ENCODE data around the gene RBBP5.

GRCh38 chr1:205133287-205133686 is 11.5 kb upstream of the RBBP5 start:
- no peak for TF ChIP-seq GATA2 (IDR thresholded peaks at IDR 0.05; ENCODE audit: low read depth, low read length)
- TF ChIP-seq GATA3 (IDR thresholded peaks at IDR 0.05; ENCODE audit: low read depth, low read length): no peak

Measured in SH-SY5Y (cell line).